ENCODE results near the gene NDUFS6.

DNA sequence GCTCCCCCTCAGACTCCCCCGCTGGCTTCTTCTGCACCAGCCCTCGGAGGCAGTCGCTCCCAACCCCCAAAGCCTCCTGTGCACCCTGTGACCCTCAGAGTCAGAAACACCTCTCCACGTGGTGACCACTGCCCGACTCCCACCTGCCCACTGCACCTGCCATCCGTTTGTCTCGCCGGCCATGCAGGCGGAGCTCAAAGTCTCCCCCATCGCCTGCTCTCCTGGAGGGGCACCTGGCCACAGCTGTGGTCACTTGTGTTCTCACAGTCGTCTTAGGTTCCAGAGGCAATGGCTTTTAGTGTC lies 39.8 kb upstream of the NDUFS6 start:
- TF ChIP-seq POLR2A (IDR thresholded peaks at IDR 0.05) (no peak), POLR2AphosphoS5 (IDR thresholded peaks at IDR 0.05) (no peak)
- TF ChIP-seq, protein P1, sequence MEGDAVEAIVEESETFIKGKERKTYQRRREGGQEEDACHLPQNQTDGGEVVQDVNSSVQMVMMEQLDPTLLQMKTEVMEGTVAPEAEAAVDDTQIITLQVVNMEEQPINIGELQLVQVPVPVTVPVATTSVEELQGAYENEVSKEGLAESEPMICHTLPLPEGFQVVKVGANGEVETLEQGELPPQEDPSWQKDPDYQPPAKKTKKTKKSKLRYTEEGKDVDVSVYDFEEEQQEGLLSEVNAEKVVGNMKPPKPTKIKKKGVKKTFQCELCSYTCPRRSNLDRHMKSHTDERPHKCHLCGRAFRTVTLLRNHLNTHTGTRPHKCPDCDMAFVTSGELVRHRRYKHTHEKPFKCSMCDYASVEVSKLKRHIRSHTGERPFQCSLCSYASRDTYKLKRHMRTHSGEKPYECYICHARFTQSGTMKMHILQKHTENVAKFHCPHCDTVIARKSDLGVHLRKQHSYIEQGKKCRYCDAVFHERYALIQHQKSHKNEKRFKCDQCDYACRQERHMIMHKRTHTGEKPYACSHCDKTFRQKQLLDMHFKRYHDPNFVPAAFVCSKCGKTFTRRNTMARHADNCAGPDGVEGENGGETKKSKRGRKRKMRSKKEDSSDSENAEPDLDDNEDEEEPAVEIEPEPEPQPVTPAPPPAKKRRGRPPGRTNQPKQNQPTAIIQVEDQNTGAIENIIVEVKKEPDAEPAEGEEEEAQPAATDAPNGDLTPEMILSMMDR (IDR thresholded peaks at IDR 0.05 in 8 of 11, conservative IDR thresholded peaks at IDR 0.05 in 3 of 11): no peak
